Astrocyte of the spinal cord (primary cell): ENCODE data around the gene SNPH.

Source experiments
- DNase-seq: peaks from one replicate; pipeline ENCODE4 v3.0.0; 2011; ENCODE audit warnings: low read depth, low spot score
- H3K4me3 ChIP-seq: 2 replicates; pipeline ENCODE4 v1.5.1; 2011; ENCODE audit warnings: low read depth, mild to moderate bottlenecking, low read length, moderate library complexity
- in situ Hi-C: cut with HindIII; loops from 2 replicates; pipeline ENCODE4 v1.10.0; 2017; ENCODE audit warnings: low sequenced_read_pairs
- TF ChIP-seq, protein P1 (sequence below): IDR thresholded peaks from 2 replicates; pipeline ENCODE4 v1.5.1; 2012; ENCODE audit warnings: low read depth, mild to moderate bottlenecking, low read length, inconsistent platforms

Gene SNPH

DNA sequence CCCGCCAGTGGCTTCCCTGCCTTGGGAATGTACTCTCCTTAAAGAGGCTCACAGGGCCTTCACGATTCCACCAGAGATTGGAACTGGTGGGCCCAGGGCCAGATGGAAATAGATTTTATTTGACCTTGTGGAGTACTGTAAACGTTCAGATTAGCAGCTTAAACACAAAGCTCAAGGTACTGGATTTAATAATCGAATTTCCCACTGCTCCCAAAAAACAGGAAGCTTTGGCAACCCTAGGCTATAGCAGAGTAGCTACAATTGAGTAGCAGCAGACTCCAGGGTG is 55.5 kb downstream of the SNPH start:
- in situ Hi-C loops, result no loop called here
- H3K4me3 ChIP-seq, result no peak overlapping the region
- no peak for DNase-seq
- TF ChIP-seq, protein P1, sequence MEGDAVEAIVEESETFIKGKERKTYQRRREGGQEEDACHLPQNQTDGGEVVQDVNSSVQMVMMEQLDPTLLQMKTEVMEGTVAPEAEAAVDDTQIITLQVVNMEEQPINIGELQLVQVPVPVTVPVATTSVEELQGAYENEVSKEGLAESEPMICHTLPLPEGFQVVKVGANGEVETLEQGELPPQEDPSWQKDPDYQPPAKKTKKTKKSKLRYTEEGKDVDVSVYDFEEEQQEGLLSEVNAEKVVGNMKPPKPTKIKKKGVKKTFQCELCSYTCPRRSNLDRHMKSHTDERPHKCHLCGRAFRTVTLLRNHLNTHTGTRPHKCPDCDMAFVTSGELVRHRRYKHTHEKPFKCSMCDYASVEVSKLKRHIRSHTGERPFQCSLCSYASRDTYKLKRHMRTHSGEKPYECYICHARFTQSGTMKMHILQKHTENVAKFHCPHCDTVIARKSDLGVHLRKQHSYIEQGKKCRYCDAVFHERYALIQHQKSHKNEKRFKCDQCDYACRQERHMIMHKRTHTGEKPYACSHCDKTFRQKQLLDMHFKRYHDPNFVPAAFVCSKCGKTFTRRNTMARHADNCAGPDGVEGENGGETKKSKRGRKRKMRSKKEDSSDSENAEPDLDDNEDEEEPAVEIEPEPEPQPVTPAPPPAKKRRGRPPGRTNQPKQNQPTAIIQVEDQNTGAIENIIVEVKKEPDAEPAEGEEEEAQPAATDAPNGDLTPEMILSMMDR, result no peak

DNA sequence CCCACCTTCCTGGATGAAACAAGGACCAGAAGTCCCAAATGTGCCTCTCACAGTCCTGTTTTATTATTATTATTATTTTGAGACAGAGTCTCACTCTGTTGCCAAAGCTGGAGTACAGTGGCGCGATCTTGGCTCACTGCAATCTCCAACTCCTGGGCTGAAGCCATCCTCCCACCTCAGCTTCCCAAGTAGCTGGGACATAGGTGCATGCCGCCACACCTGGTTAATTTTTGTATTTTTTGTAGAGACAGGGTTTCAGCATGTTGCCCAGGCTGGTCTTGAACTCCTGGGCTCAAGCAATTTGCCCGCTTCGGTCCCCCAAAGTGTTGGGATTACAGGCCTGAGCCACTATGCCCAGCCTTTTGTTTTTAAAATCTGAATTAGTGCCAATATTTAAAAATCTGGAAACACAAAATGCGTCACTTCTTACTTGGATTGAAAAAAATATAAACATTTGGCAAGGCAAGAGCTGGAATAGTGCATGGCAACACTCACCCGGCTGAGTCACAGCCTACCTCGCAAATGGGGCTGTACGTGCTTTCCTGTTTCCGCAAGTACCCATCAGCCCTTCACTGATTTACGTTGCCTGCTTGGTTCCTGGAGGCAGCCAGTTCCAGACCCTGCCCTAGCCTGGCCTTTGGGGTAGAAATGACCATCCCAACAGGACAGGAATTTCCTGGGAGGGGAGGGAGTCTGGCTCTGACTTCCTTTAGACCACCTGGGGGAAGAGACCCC is 56.6 kb downstream of the SNPH start:
- in situ Hi-C loops, result no loop called here
- no peak overlapping the region for H3K4me3 ChIP-seq
- peak; percentile 94 for DNase-seq

DNA sequence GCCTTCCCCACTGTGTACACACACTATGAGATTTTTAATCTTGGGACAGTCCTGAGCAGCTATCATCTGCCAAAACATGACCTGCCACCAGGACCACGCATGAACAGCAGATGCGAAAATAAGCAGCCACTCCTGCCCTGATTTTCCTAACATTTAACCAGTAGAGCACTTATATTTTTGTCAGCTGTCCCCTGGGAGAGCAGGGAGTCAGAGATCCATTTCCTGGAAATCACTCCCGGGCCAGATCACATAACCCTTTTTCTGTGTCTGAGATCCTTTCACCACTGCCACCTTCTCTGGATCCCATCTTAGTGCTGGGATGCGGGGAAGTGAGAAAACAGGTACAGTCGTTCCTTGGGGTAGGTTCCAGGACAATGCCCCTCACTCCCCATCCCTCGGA is 57.2 kb downstream of the SNPH start:
- in situ Hi-C loops, result no loop called here
- DNase-seq, result no peak
- TF ChIP-seq, protein P1, result no peak
- no peak overlapping the region for H3K4me3 ChIP-seq

More for the DNA sequence above, 56.6 kb downstream of the SNPH start:
- TF ChIP-seq, protein P1, result no peak

DNA sequence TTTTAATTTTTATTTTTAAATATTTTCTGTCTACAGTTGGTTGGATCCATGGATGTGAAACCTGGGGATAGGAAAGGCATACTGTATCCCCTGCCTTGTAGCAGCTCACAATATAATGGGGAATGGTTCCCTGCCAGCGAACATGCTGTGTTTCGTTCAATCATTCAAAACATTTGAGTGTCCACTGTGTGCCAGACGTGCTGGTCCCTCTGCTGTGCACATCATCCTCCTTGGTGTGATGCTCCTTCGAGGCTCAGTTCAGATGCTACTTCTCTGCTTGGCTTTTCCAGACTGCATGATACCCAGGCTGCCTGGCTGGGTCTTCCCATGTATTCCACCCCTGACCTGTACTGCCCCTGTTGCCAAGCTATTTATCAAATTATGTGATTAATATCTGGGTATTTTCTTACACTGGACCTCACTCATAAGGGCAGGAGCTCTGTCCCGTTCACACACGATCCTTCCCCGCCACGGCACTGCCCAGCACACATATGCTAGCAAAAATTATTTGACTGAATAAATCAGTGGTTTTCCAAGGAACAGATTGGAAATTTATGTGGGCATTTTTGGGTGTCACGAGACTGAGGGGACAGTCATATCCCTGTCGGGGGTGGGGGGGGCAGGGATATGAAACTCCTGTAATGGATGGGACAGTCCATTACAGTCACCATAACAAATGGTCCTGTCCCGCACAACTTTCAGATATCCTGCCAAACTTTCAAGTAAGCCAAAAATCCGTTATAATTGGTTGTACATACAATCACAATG is 57.9 kb downstream of the SNPH start:
- DNase-seq, result no peak
- in situ Hi-C loops, result no loop called here
- TF ChIP-seq, protein P1, result no peak
- H3K4me3 ChIP-seq, result no peak overlapping the region

DNA sequence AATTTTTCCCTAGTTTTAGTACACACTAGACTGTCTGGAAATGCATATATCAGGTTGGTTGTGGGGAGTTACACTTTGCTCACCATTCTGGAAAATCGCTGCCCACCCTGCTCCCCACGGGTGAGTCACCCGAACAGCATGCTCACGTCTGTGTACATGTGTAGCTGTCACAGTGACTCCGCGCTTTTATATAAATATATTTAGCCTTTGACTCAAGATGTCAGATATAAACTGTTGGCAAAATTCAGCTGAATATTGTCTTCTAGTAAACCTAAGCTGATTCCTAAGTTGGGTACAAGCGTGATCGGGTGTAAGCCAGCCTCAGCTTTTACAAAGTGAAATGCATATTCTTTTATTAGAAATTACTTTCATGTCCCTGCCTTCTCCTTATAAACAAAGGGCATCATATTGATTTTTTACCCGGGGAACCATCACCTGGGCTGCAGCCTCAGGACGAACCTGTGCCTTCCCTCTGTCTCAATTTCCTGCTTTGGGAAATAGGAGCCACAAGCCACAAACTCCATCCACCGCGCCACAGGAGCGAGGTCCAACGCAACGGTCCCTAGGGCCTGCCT is 58.6 kb downstream of the SNPH start:
- peak overlapping the region; percentile 93 for H3K4me3 ChIP-seq
- in situ Hi-C loops, result no loop called here
- TF ChIP-seq, protein P1, result no peak
- peak; percentile 67 for DNase-seq

DNA sequence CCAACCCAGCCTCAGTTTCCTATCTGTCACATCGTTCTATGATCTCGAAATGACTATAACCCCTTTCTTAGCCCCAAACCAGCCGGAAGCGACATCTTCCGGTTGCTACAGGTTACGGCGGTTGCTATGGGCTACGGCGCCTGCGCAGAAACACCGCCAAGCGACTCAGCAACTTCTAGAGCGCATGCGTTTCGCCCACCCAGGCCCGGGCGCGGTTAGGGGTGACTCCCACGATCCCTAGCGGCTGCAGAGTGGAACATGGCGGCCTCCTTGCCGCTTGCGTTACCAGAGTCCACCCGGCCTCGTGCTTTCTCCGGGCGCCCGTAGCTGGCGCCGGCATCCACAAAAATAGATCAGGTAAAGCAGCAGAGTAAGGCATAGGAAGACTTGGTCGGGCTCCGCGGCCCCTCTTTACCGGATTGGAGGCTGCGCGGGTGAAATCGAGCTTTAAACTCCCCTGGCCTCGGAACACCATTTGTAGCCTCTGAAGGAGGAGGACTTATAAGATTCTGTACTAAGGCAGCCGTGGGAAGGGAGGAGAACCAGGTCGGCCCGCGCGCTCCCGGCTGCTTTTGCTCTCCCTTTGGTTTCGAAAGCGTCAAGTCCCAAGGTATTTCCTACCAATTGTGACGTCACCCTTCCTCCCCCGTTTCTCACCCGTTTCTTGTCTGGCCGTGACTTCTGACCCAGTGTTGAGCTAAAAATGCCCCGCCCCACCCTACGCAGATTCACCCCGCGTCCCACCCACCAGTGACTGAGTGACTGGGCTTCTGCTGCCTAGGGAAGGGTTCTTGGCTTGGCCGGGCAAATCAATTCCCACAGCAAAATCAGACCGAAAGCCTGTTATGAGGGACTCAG is 59.3 kb downstream of the SNPH start:
- H3K4me3 ChIP-seq, result peak overlapping the region; percentile 93
- in situ Hi-C loops, result no loop called here
- DNase-seq, result peak; percentile 98
- TF ChIP-seq, protein P1, result no peak
